ENCODE data around the gene SKOR1.

SKOR1 gene

DNA sequence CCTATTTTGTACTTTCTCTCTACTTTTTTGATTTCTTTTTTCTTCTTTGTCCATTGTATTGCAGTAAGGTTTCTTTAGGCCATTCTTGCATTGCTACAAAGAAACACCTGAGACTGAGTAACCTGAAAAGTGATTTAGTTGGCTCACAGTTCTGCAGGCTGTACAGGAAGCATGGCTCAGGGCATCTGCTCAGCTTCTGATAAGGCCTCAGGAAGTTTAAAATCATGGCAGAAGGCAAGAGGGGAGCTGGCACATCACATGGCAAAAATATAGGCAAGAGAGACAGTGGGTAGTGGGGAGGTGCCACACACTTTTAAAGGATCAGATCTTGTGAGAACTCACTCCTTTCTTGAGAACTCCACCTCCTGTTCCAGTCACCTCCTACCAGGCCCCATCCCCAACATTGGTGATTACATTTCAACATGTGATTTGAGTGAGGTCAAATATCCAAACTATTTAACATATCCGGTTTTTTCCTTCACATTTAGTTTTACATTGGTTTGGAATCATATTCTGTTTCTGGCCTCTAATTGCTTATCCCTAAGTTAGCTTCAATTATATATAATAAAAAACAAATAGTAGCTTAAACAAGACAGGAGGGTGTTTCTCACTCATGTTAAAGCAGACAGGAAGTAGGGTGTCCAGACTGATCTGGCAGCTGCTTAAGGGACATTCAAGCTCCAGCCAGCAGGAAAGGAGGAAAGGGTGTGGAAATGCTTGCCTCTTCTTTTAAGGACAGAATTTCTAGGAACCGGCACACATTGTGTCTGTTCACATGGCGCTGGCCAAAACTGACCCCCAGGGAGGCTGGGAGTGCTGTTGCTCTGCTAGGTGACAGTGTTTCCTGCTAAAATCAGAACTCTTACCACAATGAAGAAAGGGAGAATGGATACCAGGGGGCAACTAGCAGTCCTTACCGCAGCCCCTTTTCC is 28.8 kb upstream of the SKOR1 start:
- DNase-seq (ENCODE audit: low spot score) = no peak

GRCh38 chr15:67799801-67800205 is 25.5 kb upstream of the SKOR1 start:
- DNase-seq (ENCODE audit: low spot score) = no peak

DNA sequence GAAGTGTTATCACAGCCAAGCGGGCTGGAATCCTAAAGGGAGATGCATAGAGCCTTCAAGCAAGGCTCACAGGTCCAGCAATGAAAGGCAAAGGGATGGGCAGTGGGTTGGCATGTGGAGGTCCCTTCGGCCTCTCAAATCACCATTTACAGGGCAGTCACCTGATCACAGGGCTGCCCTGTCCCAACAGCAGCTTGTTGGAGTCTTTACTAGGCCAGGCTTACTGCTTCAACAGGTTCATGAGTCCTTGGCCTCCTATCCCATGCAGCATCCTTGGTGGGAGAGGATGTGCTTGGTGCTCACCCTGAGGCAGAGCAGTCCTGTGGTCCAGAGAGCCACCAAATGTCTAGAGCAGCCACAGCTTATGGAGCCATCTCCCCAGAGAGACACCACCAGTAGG is 24.2 kb upstream of the SKOR1 start:
- DNase-seq (ENCODE audit: low spot score) = no peak

- no peak for DNase-seq (ENCODE audit: low spot score)
These were observed 23.1 kb upstream of the SKOR1 start for GRCh38 chr15:67801926-67802914.

DNA sequence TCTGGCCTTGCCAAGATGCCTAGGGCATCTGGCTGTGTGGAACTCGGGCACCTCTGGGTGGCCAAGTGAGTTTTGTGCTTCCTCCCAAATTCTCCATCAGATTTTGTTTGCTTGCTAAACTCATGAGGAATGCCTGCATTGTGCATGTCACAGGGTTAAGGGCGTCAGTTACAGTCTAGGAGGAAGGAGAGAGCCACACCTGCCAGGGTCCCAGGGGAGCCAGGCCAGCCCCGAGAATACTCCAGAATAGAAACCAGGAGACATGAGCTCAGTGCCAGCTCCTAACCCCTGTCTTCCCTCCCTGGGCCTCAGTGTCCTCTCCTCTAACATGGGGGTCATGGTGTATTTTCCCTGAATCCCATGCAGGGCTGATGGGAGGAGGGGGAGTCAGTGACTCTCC is 22.0 kb upstream of the SKOR1 start:
- no peak for DNase-seq (ENCODE audit: low spot score)

- DNase-seq (ENCODE audit: low spot score) = no peak
These were observed 21.1 kb upstream of the SKOR1 start for GRCh38 chr15:67803996-67804843.

GRCh38 chr15:67805008-67805665 is 20.2 kb upstream of the SKOR1 start:
- DNase-seq (ENCODE audit: low spot score) = no peak

- DNase-seq (ENCODE audit: low spot score) = no peak
These were observed 19.4 kb upstream of the SKOR1 start for GRCh38 chr15:67805666-67806516.

- no peak for DNase-seq (ENCODE audit: low spot score)
These were observed 18.8 kb upstream of the SKOR1 start for GRCh38 chr15:67806536-67806935.

GRCh38 chr15:67807141-67807540 is 18.2 kb upstream of the SKOR1 start:
- DNase-seq (ENCODE audit: low spot score) = no peak

DNA sequence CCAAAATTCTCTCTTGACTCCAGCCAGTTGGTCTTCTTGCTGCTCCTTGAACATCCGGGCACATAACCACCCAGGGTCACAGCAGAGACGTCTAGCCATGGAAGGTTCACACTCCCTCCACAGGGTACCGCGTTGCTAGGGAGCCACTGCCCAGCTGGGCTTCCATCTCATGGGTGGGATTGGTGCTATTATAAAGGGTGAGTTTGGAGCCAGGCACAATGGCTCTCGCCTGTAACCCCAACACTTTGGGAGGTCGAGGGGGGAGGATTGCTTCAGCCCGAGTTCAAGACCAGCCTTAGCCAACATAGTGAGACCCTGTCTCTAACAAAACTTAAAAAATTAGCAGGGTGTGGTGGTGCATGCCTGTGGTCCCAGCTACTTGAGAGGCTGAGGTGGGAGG is 17.5 kb upstream of the SKOR1 start:
- DNase-seq (ENCODE audit: low spot score) = no peak

DNA sequence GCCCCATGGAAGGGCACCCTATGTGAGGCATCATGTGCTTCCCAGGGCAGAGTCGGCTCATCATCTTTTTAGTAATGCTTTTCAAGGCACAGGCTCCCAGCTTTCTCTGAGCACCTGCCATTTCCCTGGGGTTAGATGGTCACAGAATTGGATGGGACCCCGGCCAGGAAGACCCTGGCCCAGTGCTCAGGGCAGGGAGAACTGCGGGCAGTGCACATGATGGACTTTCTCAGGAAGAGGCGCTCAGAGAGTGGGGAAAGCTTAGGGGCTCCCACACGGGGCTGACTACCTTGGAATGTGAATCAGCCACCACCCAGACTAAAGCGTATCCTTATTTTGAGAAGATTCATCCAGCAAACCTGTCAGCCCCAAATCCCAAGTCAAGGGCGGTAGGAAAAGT is 16.5 kb upstream of the SKOR1 start:
- no peak for DNase-seq (ENCODE audit: low spot score)

- DNase-seq (ENCODE audit: low spot score) = no peak
These were observed 15.9 kb upstream of the SKOR1 start for GRCh38 chr15:67809441-67809840.

DNA sequence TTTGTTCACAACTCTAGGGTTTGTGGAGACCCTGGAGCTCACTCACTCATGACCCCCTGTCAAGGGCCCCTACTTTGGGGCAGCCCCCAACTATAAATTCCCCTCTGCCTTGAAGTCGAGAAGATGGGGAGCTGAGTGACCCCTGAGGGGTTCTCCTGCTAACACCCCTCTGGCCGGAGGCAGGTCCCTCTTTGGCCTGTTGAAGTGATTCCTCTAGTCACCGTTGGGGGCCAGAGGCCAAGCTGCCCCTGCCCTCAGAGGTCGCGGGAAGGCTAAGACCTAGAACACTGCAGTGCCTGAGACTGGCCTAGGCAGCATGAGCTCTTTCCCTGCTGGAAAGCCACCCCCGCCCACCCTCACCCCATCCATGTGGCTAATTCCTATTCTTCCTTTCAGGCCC is 15.4 kb upstream of the SKOR1 start:
- no peak for DNase-seq (ENCODE audit: low spot score)

DNA sequence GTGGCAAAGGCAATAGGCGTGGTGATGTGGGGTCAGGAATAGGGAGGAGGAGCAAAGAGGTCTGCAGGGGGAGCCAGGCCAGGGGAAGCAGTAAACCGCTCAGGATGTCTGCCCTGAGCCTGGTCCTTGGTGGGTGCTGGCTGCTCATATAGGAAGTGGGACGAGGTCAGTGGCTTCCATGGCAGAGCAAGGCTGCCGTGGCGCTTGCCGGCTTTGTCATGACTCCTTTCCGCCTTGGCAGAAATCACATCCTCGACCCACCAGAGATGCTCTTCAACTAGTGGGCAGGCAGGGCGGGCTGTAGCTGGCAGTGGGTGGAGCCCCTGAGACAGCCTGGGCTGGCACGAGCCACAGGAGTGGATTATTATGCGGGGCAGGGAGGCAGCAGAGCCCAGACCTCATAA is 13.1 kb upstream of the SKOR1 start:
- no peak for DNase-seq (ENCODE audit: low spot score)

GRCh38 chr15:67813104-67813634 is 12.1 kb upstream of the SKOR1 start:
- no peak for DNase-seq (ENCODE audit: low spot score)

DNA sequence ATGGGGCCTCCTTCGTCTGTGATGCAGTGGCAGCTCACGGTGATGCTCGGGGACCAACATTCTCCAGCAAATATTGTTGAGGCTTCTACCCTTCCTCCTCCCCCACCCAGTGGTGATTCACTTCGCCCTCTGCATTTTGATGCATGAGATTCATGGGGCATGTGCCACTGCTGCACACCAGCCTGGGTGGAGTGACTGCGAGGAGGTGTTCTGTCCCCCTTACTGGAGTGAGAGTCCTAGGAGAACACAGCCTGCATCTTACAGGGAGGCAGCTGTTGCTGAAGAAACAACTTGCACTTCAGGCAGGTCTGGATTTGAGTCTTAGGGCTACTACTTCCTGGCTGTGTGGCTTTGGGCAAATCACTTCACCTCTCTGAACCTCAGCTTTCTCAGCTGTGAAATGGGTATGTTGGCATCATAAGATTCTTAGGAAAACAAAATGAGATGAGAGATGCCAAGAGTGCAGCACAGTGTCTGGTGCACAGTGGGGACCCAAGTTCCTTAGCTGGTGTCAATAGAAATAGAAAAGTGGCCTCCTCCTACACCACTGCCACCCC is 10.2 kb upstream of the SKOR1 start:
- no peak for DNase-seq (ENCODE audit: low spot score)

DNA sequence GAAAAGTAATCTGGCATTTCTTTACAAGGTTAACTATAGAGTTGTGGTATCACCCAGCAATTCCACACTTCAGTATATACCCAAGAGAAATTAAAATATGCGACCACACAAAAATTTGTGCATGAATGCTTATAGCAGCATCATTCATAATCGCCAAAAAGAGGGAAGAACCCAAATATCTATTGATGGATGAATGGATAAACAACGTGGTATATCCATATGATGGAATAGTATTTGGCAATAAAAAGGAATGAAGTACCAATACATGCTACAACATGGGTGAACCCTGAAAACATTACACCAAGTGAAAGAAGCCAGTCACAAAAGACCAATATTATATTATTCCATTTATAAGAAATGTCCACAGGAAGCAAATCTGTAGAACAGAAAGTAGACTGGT is 8.6 kb upstream of the SKOR1 start:
- no peak for DNase-seq (ENCODE audit: low spot score)

GRCh38 chr15:67818464-67818863 is 6.8 kb upstream of the SKOR1 start:
- no peak for DNase-seq (ENCODE audit: low spot score)

- DNase-seq (ENCODE audit: low spot score) = no peak
These were observed 5.7 kb upstream of the SKOR1 start for GRCh38 chr15:67819636-67820035.
